ENCODE measurements around the gene PLCB3. TPM values are rescaled to one million over a fixed set of nuclear protein-coding genes. Genes with fewer than 3 reads are reported as not detected.
A peak's percentile ranks its signal among the peaks of the same experiment; 100 is the strongest.

The PLCB3 gene
- total and polyA plus RNA-seq, 2 of the 13 experiments (the other 11 are each of a cell fraction or from before 2014, with no cell fraction given), result 7.5 to 13.8 TPM

DNA sequence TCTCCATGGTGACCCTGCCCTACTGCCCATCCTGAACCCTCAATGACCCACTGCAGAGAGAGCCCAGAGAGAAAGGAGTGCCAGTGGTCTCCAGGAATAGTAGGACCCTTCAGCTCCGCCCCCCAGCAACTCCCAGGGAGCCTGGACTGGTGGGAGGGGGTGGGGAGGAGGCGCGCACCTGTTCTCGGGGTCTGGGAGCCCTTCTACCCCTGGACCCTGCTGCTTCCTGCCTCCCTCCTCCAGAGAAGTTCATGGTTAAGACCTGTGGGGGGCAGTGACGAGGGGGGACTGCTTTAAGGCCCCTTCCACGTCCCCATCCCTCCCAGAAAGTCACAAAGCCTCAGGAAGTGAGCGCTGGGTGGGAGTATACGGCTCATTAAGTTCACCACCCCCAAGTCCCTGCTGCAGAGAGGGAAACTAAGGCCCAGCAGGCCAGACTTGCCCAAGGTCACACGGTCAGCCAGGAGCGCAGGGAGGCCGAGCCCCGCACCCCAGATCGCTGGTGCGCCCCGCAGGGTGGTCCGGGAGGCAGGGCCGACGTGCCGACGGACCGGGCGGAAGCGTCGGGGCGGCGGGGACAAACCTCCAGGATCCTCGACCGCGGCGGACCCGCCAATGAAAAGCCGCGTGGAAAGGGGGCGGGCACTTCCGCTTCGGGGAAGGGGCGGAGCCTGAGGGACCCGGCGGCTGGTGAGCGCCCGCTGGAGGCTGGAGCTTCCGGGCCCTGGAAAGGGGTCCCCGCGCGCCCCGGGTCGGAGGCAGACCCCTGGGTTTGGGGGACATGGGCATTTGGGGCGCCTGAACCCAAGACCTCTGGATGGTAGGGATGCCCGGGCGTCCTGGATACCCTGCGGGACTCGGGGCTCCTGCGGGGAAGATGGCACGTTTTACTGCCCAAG is 25.5 kb upstream of the PLCB3 start, which contains the start of the genes NUDT22 and TRPT1 (continued):
- peak; percentile 68; the same call in 1 of the 2 replicates for TF ChIP-seq NFKBIZ (CRISPR knock-in tag; IDR thresholded peaks at IDR 0.05)
- TF ChIP-seq, protein P1, sequence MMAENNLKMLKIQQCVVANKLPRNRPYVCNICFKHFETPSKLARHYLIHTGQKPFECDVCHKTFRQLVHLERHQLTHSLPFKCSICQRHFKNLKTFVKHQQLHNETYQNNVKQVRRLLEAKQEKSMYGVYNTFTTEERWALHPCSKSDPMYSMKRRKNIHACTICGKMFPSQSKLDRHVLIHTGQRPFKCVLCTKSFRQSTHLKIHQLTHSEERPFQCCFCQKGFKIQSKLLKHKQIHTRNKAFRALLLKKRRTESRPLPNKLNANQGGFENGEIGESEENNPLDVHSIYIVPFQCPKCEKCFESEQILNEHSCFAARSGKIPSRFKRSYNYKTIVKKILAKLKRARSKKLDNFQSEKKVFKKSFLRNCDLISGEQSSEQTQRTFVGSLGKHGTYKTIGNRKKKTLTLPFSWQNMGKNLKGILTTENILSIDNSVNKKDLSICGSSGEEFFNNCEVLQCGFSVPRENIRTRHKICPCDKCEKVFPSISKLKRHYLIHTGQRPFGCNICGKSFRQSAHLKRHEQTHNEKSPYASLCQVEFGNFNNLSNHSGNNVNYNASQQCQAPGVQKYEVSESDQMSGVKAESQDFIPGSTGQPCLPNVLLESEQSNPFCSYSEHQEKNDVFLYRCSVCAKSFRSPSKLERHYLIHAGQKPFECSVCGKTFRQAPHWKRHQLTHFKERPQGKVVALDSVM (CRISPR knock-in tag; IDR thresholded peaks at IDR 0.05), result peak; percentile 57; the same call in 1 of the 2 replicates
- TF ChIP-seq JDP2 (CRISPR knock-in tag; IDR thresholded peaks at IDR 0.05; ENCODE audit: borderline replicate concordance), result no peak
- TF ChIP-seq TERF1 (CRISPR knock-in tag; IDR thresholded peaks at IDR 0.05), result no peak
- no peak for TF ChIP-seq EZH2 (conservative IDR thresholded peaks at IDR 0.05; ENCODE audit: low read depth, low read length)
- TF ChIP-seq HOXA9 (CRISPR knock-in tag; IDR thresholded peaks at IDR 0.05; ENCODE audit: borderline replicate concordance), result no peak
- peak; percentile 68; the same call in 1 of the 2 replicates for TF ChIP-seq ZNF691 (CRISPR knock-in tag; IDR thresholded peaks at IDR 0.05; ENCODE audit: borderline replicate concordance, low read depth)
- TF ChIP-seq ZNF547 (CRISPR knock-in tag; IDR thresholded peaks at IDR 0.05), result no peak; the same call in 1 of the 2 replicates
- no peak for TF ChIP-seq CEBPB (IDR thresholded peaks at IDR 0.05; ENCODE audit: borderline replicate concordance, low read depth, low read length)
- no peak for TF ChIP-seq FOXK2 (IDR thresholded peaks at IDR 0.05)
- TF ChIP-seq ZNF543 (CRISPR knock-in tag; IDR thresholded peaks at IDR 0.05), result no peak; the same call in none of the 2 replicates
- peak; percentile 41; the same call in 1 of the 2 replicates for TF ChIP-seq ZNF776 (CRISPR knock-in tag; IDR thresholded peaks at IDR 0.05)
- TF ChIP-seq ELF3 (CRISPR knock-in tag; IDR thresholded peaks at IDR 0.05), result peak; percentile 76
- peak; percentile 61; the same call in 1 of the 2 replicates for TF ChIP-seq ATF2 (CRISPR knock-in tag; IDR thresholded peaks at IDR 0.05)
- TF ChIP-seq ZNF20 (CRISPR knock-in tag; IDR thresholded peaks at IDR 0.05), result no peak
- no peak for TF ChIP-seq ZBTB1 (CRISPR knock-in tag; IDR thresholded peaks at IDR 0.05; ENCODE audit: borderline replicate concordance)
- peak; percentile 65; the same call in 1 of the 2 replicates for TF ChIP-seq ZNF549 (CRISPR knock-in tag; IDR thresholded peaks at IDR 0.05)
- TF ChIP-seq, protein P2, sequence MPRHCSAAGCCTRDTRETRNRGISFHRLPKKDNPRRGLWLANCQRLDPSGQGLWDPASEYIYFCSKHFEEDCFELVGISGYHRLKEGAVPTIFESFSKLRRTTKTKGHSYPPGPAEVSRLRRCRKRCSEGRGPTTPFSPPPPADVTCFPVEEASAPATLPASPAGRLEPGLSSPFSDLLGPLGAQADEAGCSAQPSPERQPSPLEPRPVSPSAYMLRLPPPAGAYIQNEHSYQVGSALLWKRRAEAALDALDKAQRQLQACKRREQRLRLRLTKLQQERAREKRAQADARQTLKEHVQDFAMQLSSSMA (CRISPR knock-in tag; IDR thresholded peaks at IDR 0.05), result peak; percentile 77
- TF ChIP-seq PAWR (CRISPR knock-in tag; IDR thresholded peaks at IDR 0.05; ENCODE audit: borderline replicate concordance), result no peak
- 0 out of 2 replicates have a peak, but pooled peaks have one; percentile 16 for TF ChIP-seq CBFB (CRISPR knock-in tag; IDR thresholded peaks at IDR 0.05)
- no peak for TF ChIP-seq KAT2B (IDR thresholded peaks at IDR 0.05; ENCODE audit: borderline replicate concordance, low read depth, low read length)
- TF ChIP-seq ZNF740 (CRISPR knock-in tag; IDR thresholded peaks at IDR 0.05), result no peak
- peak; percentile 57; the same call in 1 of the 2 replicates for TF ChIP-seq REPIN1 (CRISPR knock-in tag; IDR thresholded peaks at IDR 0.05; ENCODE audit: borderline replicate concordance, low read depth)
